Osteocyte (in vitro differentiated cells): ENCODE data around the gene TTLL8. TPM values are rescaled to one million over a fixed set of nuclear protein-coding genes. Genes with fewer than 3 reads are reported as not detected.

Experiments used
- DNase-seq: peaks from one replicate; pipeline ENCODE4 v3.0.0; 2021; ENCODE audit warnings: mixed read lengths; ENCODE audit not compliant: unreplicated experiment; ENCODE audit errors: extremely low spot score
- H3K27ac Mint-ChIP-seq: one replicate; pipeline ENCODE4 v1.8.0; 2021; ENCODE audit warnings: mild to moderate bottlenecking, mixed read lengths; ENCODE audit not compliant: unreplicated experiment
- H3K27me3 Mint-ChIP-seq: one replicate; pipeline ENCODE4 v1.8.0; 2021; ENCODE audit warnings: mixed read lengths; ENCODE audit not compliant: unreplicated experiment
- H3K36me3 Mint-ChIP-seq: one replicate; pipeline ENCODE4 v1.8.0; 2021; ENCODE audit warnings: mixed read lengths; ENCODE audit not compliant: unreplicated experiment
- H3K4me1 Mint-ChIP-seq: one replicate; pipeline ENCODE4 v1.8.0; 2021; ENCODE audit warnings: mixed read lengths; ENCODE audit not compliant: unreplicated experiment
- H3K4me3 Mint-ChIP-seq: one replicate; pipeline ENCODE4 v1.8.0; 2021; ENCODE audit warnings: mild to moderate bottlenecking, moderate library complexity, mixed read lengths; ENCODE audit not compliant: unreplicated experiment
- H3K9me3 Mint-ChIP-seq: one replicate; pipeline ENCODE4 v1.8.0; 2021; ENCODE audit warnings: mixed read lengths; ENCODE audit not compliant: unreplicated experiment
- total RNA-seq: library from RNA; stranded (reverse); gene quantifications from 2 replicates; pipeline ENCODE4 v1.2.1, GENCODE V29; 2021
- TF ChIP-seq, protein P1 (sequence below): fragments of 200-600 bp; sonication (generic); IDR thresholded peaks from 2 replicates; pipeline ENCODE4 v1.5.0; 2021; ENCODE audit warnings: antibody characterized with exemption, mild to moderate bottlenecking, moderate library complexity

The TTLL8 gene
- total RNA-seq, 1 donor from 2014 or later: not detected

DNA sequence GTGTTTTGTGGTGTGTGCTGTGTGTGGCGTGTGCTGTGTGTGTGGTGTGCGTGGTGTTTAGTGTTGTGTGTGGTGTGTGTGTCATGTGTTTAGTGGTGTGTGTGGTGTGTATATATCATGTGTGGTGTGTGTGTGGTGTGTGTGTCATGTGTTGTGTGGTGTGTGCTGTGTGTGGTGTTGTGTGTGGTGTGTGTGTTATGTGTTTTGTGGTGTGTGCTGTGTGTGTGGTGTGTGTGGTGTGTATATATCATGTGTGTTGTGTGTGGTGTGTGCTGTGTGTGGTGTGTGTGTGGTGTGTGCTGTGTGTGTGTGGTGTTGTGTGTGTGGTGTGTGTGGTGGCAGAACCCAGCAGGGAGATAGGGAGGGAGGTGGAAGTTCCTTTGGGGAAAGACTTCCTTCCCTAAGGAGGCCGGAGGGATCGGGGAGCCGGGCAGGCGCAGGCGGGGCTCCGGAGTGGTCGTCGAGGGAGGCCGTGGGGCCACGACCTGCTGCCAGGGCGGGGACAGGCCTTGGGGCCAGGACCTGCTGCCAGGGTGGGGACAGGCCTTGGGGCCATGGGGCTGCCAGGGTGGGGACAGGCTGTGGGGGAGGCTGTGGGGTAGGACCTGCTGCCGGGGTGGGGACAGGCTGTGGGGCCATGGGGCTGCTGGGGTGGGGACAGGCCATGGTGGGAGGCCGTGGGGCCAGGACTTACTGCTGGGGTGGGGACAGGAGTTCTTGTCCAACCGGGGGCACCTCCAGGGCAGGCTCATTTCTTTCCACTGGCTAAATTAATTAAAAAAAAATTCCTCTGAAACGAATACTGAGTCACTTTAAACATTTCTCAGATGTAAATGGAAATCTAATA lies 82.3 kb downstream of the TTLL8 start:
- no peak for DNase-seq
- TF ChIP-seq, protein P1, sequence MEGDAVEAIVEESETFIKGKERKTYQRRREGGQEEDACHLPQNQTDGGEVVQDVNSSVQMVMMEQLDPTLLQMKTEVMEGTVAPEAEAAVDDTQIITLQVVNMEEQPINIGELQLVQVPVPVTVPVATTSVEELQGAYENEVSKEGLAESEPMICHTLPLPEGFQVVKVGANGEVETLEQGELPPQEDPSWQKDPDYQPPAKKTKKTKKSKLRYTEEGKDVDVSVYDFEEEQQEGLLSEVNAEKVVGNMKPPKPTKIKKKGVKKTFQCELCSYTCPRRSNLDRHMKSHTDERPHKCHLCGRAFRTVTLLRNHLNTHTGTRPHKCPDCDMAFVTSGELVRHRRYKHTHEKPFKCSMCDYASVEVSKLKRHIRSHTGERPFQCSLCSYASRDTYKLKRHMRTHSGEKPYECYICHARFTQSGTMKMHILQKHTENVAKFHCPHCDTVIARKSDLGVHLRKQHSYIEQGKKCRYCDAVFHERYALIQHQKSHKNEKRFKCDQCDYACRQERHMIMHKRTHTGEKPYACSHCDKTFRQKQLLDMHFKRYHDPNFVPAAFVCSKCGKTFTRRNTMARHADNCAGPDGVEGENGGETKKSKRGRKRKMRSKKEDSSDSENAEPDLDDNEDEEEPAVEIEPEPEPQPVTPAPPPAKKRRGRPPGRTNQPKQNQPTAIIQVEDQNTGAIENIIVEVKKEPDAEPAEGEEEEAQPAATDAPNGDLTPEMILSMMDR: no peak
- Mint-ChIP-seq H3K27me3 (no peaks in the 10 kb centered on the region), H3K9me3 (peaks cover 4% of the 10 kb centered on the region), H3K36me3 (no peaks in the 10 kb centered on the region), H3K4me1 (peaks cover 11% of the 10 kb centered on the region), H3K27ac (no peak overlapping the region), H3K4me3 (no peak overlapping the region)

DNA sequence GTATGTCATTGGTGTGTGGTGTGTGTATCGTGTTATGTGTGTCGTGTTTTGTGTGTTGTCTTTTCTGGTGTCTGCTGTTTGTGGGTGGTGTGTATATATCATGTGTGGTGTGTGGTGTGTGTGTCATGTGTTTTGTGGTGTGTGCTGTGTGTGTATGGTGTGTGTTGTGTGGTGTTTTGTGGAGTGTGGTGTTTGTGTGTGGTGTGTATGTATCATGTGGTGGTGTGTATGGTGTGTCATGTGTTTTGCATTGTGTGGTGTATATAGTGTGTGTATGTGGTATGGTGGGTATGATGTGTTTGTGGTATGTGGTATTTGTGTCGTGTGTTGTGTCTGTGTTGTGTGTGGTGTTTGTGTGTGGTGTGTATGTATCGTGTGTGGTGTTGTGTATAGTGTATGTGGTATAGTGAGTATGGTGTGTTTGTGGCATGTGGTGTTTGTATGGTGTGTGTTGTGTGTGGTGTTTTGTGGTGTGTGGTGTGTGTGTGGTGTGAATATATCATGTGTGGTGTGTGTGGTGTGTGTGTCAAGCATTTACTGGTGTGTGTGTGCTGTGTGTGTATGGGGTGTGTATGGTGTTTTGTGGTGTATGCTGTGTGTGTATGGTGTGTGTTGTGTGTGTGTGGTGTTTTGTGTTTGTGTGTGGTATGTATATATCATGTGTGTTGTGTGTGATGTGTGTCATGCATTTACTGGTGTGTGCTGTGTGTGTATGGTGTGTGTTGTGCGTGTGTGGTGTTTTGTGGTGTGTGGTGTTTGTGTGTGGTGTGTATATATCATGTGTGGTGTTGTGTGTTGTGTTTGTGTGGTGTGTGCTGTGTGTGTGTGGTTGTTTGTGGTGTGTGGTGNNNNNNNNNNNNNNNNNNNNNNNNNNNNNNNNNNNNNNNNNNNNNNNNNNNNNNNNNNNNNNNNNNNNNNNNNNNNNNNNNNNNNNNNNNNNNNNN lies 84.8 kb downstream of the TTLL8 start:
- Mint-ChIP-seq H3K4me3 (no peak overlapping the region), H3K9me3 (no peaks in the 10 kb centered on the region), H3K36me3 (no peaks in the 10 kb centered on the region), H3K4me1 (peaks cover 15% of the 10 kb centered on the region), H3K27ac (no peak overlapping the region), H3K27me3 (no peaks in the 10 kb centered on the region)
- TF ChIP-seq, protein P1: no peak
- no peak for DNase-seq

DNA sequence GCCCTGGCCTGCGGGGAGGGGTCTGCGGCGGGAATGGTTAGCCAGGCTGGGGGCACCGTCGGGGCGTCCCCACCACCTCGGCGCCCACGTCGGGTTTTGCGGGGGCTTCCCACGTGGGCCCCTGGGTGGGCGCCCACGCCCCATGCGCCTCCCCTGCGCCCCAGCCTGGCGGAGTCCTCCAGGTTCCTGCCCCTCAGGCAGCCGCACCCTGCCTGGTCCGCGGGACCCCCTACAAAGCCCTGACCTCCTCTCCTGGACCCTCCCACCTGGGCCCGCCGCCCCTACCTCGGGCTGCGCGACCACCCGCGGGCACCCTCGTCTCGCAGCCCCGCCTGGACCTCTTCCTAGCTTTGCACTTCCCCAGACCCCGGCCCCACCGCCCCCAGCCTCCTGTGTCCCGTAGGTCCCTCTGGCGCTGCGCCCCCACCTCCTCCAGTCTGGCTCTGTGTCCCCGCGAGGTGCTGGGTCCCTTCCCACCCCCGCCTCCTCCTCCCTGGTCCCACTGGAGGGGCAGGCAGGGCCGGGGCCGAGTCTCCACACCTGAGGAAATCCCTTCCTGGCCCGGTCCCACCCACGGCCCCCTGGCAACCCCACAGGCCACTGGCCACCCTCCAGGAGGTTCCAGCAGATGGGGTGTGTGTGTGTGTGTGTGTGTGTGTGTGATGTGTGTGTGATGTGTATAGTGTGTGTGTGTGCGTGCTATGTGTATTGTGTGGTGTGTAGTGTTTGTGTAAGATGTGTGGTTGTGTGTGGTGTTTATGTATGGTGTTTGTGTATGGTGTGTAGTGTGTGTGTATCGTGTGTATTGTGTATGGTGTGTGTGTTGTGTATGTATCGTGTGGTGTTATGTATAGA lies 85.7 kb downstream of the TTLL8 start:
- TF ChIP-seq, protein P1: no peak
- Mint-ChIP-seq H3K4me3 (no peak overlapping the region), H3K9me3 (no peaks in the 10 kb centered on the region), H3K27ac (no peak overlapping the region), H3K36me3 (no peaks in the 10 kb centered on the region), H3K27me3 (no peaks in the 10 kb centered on the region), H3K4me1 (peaks cover 18% of the 10 kb centered on the region)
- DNase-seq: no peak

DNA sequence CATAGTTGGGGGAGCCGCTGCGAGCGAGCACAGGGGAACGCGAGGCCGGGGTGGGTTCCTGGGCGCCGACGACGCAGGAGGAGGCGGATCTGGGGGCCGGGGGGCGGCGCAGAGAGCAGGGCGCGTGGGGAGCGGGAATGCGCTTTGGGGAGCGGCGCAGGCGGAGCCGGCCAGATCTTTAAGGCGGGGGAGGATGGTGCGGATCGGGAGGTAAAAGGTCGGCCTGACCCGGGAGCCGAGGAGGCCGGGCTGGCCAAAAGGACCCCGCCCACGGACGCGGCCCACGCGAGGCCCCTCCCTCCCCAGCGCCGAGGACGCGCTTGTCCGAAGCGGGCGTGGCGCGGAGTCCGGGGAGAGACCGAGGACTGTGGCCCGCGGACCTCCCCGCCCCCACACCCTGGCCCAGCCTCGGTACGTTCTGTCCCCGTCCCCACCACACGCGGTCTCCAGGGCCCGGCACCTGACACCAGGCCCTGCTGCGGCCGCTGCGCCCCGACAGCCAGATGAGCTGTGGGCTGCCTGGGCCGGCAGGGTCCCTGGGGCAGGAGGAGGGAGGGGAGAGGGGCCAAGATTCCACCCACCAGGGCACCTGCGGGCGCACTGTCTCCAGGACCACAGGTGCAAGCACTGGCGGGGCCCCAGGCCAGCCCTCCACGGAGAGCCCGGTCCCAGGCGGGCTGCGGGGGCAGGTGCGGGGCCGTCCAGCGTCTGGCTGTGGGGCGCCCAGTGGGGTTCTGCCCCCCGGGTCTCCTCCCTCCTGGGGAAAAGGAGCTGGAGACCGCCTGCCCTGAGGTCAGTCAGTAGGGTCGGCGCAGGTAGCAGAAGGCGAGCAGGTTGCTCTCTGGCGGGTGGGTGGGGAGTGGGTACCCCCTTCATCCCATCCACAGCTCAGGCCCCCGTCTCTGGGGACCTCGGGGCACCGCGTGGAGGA lies 86.6 kb downstream of the TTLL8 start:
- TF ChIP-seq, protein P1: no peak
- peaks cover 22% of the 10 kb centered on the region for H3K4me1 Mint-ChIP-seq
- peak overlapping the region; percentile 81 for H3K27ac Mint-ChIP-seq
- H3K27me3 Mint-ChIP-seq: no peaks in the 10 kb centered on the region
- H3K4me3 Mint-ChIP-seq: peak overlapping the region; percentile 63
- no peaks in the 10 kb centered on the region for H3K9me3 Mint-ChIP-seq
- DNase-seq: no peak
- no peaks in the 10 kb centered on the region for H3K36me3 Mint-ChIP-seq
